ENCODE measurements around the gene CENPS. TPM values are rescaled to one million over a fixed set of nuclear protein-coding genes. Genes with fewer than 3 reads are reported as not detected.

The CENPS gene
- total and polyA plus RNA-seq, 2 of the 8 experiments (the other 6 are each of a cell fraction or from before 2014, with no cell fraction given), result 7.8 to 20.3 TPM

GRCh38 chr1:10429868-10430215 lies 391 bp upstream of the CENPS start:
- WGBS, 2 experiments (ENCODE audit: extremely low coverage in 1 of 2, insufficient coverage in 1 of 2, insufficient read length in 1 of 2, insufficient replicate concordance in 2 of 2, low coverage in 1 of 2, low lambda C conversion rate in 2 of 2, missing lambda C conversion rate in 1 of 2), result 46% methylated on average over 16 of the region's 16 CpGs; no CpG with 5 or more reads in 1 of the 2 experiments
- Histone ChIP-seq H3K4me3 (ENCODE audit: extremely low read depth in 1 of 4, insufficient read depth in 2 of 4, low read depth in 3 of 4, low read length in 4 of 4) (peak overlapping the region; percentile 35 to 76 (median 66)), H3K9me3 (ENCODE audit: insufficient read depth in 2 of 2, low read depth in 1 of 2, low read length in 1 of 2) (no peaks in the 10 kb centered on the region), H3K14ac (ENCODE audit: insufficient read length) (no peak overlapping the region), H4K5ac (ENCODE audit: insufficient read length, low read depth, low read length) (peak overlapping the region; percentile 98), H3K4ac (replicated peaks; ENCODE audit: insufficient read length, low read depth, low read length) (peak overlapping the region; percentile 65), H3K9ac (replicated peaks in 1 of 4; ENCODE audit: extremely low read depth in 1 of 4, low read depth in 3 of 4, low read length in 3 of 4) (peak overlapping the region in 3 of 4 experiments; percentile 42 to 94 (median 61); a peak in 6 of 7 replicates), H2BK12ac (ENCODE audit: low read depth, low read length) (no peak overlapping the region), H3K27me3 (replicated peaks in 1 of 4; ENCODE audit: control insufficient read depth in 3 of 4, extremely low read depth in 1 of 4, insufficient read depth in 3 of 4, low read length in 3 of 4) (no peaks in the 10 kb centered on the region), H2BK5ac (ENCODE audit: low read depth, low read length) (peak overlapping the region; percentile 53), H3K23me2 (ENCODE audit: low read depth, low read length) (peaks cover 9% of the 10 kb centered on the region), H2BK20ac (ENCODE audit: low read length) (no peak overlapping the region), H4K8ac (ENCODE audit: extremely low read depth, insufficient read depth, low read length) (0 out of 2 replicates have a peak overlapping the region, but pooled peaks have one; percentile 99), H3K18ac (ENCODE audit: extremely low read depth, low read length) (peak overlapping the region; percentile 66; the same call in 1 of the 2 replicates), H4K91ac (replicated peaks; ENCODE audit: insufficient read length, low read length) (peak overlapping the region; percentile 100), H3K4me1 (replicated peaks in 1 of 4; ENCODE audit: control insufficient read depth in 3 of 4, insufficient read depth in 4 of 4, low read length in 3 of 4) (peaks cover 0 to 5% (median under 1%) of the 10 kb centered on the region in 4 experiments; a peak in 4 of 7 replicates), H3K4me2 (ENCODE audit: insufficient read depth in 1 of 2, low read depth in 2 of 2, low read length in 2 of 2) (peak overlapping the region; percentile 55 to 100), H3K23ac (ENCODE audit: insufficient read length) (no peak overlapping the region), H2AFZ (ENCODE audit: low read length) (peak overlapping the region; percentile 91), H3K79me2 (ENCODE audit: control insufficient read depth in 1 of 2, insufficient read depth in 2 of 2, low read length in 2 of 2) (no peaks in the 10 kb centered on the region), H2AK5ac (ENCODE audit: low read depth, low read length) (no peak overlapping the region; the same call in 1 of the 2 replicates), H3K56ac (replicated peaks; ENCODE audit: insufficient read length, low read depth, low read length) (peak overlapping the region; percentile 8), H3K36me3 (ENCODE audit: control insufficient read depth in 2 of 4, insufficient read depth in 4 of 4, low read length in 3 of 4) (no peaks in the 10 kb centered on the region), H3K27ac (ENCODE audit: low read depth, low read length) (peak overlapping the region; percentile 96), H2BK15ac (ENCODE audit: low read length) (peak overlapping the region; percentile 73), H2BK120ac (replicated peaks; ENCODE audit: low read depth, low read length) (no peak overlapping the region), H3K79me1 (ENCODE audit: low read depth, low read length) (no peaks in the 10 kb centered on the region), H4K20me1 (replicated peaks in 1 of 2; ENCODE audit: control insufficient read depth in 1 of 2, insufficient read depth in 2 of 2, low read length in 2 of 2) (no peaks in the 10 kb centered on the region)
- FAIRE-seq (no peak), DNase-seq (ENCODE audit: low read depth in 1 of 2, low spot score in 2 of 2) (no peak)
- POLR2A ChIA-PET (ENCODE audit: partially characterized antibody), result interaction anchor here (0.9 to 3.7 kb wide), 14 partner anchors 9 to 77 kb away, joined by 3 to 23 read pairs (median 7); partner anchors contain the start of genes CORT, DFFA and PGD
- CTCF ChIA-PET (ENCODE audit: partially characterized antibody), result interaction anchor here (0.5 to 10.9 kb wide), 30 partner anchors 9 to 801 kb away, joined by 3 to 132 read pairs (median 4); partner anchors contain the start of genes CORT and PGD

Data from H1 (cell line).